NK-92 (cell line): ENCODE measurements around the gene ZMIZ1.

Experiments used
- DNase-seq: peaks from one replicate; lab custom pipeline; 2025; ENCODE audit not compliant: unreplicated experiment; lab: John Stamatoyannopoulos, UW

The ZMIZ1 gene

DNA sequence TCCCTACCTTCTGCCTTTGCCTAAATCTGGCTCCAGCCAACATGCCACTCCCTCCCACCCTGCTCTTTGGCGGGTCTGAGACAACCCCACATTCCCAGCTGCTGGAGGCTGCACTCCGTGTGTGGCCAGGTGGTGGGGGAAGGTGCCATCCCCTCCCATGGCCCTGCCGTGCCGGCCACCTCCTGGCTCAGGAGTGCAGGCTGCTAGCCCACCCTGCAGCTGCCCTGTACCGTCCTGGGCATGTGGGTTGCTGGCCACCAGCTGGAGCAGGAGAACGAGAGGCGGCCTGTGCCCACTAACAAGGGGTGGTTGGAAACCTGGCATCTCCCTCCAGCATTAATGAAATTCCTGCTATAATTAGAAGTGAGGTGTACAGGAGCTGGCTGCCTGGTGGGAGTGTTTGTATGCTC is 97.6 kb downstream of the ZMIZ1 start:
- no peak for DNase-seq

DNA sequence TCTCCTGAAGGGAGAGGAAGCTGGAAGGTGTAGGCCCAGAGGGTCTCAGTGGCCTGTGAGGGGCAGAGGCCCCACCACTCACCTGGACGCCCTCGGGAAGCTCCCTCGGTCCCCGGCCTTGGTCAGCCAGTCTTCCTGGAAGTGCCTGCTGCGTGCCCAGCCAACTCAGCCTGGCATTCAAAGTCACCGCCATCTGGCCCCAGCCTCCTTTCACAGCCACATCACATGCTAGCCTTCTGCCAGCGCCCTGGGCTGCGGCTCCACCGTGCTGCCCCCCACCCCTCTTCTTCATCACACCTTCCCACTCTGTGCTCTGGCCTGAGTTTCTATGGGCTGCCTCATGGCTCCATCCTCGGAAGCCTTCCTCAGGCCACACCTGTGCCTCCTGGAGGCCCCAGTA is 98.0 kb downstream of the ZMIZ1 start:
- DNase-seq: no peak

DNA sequence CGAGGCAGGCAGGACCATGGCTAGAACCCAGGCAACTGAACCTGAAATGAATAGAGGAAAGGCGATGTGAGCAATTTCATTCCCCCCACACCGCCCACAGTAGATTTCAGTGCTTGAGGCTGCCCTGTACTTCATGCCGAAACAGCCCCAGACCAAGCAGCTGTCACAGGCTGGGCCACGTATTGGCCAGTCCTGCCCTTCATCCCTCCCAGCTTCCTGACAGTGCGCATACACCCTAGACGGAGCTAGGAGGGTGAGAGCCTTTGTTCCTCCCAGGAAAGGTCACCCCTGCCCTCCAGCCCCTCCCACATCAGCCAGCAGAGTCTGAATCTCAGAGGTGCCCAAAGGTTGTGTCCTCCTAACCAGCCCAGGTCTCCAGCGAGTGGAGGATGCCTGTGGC is 98.8 kb downstream of the ZMIZ1 start:
- no peak for DNase-seq

DNA sequence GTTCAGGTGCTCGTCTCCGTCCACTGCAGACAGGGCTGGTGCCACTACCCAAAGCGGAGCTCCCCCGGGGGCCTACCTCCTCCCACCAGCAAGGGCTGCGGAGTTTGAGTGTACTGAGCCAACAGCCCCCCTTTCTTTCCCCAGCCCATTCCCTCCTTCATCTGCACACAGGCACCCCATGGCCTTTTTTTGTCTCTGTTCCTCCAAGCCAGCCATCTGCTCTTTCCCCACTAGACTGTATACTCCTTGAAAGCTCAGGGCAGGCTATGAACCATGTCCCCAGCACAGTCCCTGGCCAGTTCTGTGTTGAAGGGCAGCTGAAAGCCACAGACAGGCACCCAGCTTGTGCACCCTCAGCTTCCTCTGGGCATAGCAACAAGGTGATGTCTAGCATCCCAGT is 99.4 kb downstream of the ZMIZ1 start:
- no peak for DNase-seq

DNA sequence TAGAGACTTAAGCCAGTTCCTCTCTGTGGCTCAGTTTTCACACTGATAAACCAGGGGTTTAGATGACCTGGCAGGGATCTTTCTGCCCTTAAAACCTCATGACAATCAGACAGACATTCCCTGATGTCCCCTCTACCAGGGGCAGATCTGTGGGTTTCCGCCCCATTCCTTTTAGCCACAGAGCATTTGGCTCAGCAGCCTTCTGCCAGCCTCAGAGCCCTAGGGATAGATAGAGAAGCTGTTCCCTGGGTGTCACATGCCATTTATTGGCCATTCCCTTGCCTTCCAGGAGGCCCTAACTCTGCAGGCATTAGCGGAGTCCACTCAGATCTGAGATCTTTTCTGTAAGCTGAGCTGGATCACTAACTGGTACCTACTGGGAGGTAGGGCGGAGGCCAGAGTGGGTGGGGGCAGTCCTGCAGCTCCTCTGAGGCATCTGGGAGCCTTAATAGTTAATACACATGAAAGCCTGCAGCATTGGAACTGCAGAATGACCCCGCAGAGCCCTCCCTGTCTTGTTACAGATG is 101.5 kb downstream of the ZMIZ1 start:
- no peak for DNase-seq

DNA sequence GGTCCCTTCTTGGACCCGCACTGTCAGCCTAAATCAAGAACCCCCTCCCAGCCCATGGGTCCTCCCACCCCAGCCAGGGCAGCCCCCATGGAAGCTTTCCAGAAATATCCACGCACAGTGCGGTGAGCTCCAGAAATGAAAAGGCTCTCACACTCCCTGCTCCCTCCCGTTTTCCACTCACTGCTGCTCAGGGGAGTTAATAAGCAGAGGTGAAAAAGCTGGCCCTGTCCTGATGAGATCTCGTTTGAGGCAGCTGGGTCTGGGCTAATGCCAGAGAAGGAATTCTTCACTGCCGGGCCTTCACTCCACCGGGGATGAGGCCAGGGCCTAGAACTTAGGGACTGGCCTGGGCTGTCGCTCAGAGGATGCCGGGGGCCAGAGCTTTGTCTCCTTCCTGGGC is 102.2 kb downstream of the ZMIZ1 start:
- DNase-seq: no peak

DNA sequence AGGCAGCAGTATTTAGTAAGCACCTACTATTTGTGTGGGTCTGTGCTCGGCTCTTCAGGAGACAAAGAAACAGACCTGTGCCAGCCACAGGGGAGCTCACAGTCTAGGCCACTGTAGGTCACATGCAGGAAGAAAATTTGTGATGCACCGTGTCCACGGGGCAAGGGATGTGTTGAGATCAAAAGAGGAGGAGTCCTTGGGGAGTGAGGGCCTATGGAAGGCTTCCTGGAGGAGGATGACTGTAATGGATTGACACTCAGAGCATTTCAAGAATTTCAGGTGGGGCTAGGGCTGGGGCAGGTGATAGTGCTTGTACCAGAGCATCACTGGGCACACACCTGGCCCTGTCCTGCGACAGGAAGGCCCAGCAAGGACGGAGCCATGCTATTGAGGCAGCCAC is 102.7 kb downstream of the ZMIZ1 start:
- DNase-seq: no peak

DNA sequence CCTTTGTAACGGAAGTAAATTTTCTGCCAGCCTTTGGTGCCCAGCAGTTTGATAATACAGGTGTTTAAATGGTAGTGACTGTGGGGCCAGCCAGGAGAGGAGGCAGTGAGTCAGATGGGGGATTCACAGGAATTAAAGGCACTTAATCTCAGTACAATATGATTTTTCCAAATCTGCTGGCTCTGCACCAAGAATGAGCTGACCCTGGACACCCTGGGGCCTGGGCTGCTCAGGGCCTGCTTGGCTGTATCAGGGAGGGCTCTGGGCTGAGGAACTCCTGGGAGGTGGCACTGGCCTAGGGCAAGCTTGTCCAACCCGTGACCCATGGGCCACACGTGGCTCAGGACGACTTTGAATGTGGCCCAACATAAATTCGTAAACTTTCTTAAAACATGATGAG is 104.1 kb downstream of the ZMIZ1 start:
- DNase-seq: no peak

DNA sequence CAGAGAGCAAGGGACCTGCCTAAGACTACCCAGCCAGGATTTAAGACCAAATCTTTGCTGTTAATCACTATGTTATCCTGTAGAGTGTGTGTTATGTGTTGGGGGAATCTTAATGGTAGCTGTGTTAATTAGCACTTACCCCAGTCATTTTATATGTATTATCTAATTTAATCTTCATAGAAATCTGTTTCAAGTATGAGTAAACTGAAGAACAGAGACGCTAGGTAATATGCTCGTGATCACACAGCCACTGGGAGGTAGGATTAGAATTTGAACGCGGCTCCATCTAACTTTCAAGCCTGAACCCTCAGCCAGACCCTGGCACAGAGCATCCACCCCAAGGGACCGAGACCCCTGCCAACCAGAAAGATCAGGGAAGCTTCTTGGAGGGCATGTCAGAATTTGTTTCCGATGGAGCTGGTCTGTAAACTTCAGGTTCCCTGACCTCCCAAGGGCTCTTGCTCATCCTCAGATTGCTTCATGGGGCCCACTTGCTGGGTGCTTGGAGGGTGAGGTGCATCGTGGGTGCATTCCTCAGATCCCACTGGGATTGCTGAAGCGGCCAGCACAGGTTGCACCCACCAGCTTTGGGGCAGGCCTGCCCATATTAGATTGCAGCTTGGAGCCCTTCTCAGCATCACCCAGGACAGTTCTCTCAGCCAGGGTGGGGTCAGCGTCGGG is 105.0 kb downstream of the ZMIZ1 start:
- no peak for DNase-seq

DNA sequence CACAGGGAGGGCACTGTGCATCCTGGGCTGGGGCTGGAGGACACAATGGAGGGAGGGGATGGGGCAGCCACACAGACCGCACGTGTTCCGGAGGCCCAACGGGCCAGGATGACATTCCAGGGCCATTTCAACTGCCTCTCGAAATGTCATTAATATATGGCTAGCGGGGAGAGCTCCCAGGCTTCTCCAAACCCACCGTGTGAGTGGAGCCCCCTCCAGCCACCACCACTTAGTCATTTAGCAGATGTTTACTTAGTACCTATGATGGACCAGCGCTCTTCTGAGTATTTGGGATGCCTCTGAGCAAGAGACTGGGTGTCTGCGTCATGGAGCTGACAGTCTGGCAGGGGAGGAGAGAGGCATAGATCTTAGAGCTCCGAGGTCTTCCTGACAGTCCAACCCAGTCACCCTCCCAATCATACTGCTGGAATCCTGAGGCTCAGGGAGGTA is 107.3 kb downstream of the ZMIZ1 start:
- no peak for DNase-seq

DNA sequence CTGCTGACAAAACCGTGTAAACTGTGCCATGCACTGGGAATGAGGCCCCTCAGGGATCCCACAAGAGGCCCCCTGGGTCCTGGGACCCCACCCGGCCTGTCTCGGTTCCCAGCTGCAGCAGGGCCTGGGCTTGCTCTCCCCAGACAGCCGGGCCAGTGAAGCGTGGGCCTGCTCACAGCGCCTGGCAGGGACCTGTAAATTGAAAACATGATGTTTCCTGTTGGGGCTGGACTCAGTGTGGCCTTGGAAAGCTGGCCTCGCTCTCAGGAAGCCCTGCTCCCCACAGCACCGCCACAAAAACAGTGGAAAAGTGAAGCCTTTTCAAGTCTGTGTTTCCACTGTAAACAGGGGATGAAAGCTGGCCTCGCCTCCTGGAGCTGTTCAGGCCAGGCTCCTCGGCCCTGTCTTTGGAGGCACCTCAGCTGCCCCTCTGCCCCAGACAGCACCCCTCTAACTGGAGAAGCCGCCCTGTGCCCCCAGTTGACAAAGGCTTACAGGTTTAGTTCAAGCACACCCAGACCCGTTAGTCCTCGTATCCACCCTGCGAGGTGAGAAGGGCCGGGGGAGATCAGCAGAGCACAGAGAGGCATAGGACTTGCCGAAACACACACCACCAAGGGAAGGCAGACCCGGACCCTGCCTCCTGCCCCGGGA is 108.3 kb downstream of the ZMIZ1 start:
- DNase-seq: no peak

DNA sequence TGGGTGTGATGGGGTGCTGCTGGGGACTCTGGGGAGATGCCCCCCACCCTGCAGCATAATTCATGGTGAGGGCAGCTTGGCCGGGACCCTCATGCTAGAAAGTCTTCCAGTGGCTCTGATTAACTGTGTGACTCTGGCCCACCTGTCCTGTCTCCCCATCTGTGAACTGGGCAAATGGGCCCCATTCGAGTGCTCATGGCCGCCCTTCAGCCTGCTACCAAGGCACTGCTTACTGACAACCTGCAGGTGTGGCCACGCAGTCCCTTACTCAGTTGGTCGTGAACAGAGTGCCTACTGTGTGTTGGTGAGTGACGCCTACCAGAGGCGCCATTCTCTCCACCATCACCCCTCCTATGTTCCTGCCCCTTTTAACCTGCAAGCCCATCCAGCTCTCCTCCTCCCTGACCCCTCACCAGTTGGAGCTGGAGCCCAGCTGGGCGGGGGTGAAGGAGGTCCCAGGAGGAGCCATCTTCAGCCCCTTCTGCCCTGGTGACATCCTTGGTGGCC is 109.4 kb downstream of the ZMIZ1 start:
- no peak for DNase-seq

DNA sequence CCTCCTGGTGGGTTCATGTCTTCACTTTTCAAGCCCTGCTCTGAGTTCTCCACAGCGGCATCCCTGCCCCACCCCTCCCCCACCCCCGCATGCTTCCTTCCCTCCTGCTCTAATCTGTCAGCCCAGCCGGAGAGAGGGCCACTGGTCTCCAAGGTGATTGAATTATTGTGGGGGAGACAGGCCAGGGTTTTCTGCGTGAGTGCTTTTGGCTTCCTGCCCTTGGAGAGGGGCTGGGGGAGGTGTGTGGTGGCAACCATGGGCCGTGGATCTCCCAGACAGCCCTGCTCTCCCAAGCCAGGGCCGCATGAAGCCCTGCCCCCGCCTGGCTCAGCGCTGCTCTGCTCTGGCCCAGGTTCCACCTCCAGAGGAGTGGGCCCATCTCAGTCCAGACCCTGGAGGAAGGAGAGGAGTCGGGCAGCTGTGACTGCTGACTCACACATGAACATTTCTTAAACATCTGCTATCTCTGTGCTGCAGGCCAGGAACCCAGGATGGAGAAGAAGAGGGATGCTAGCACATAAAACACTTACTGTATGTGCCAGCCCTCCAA is 109.9 kb downstream of the ZMIZ1 start:
- no peak for DNase-seq

DNA sequence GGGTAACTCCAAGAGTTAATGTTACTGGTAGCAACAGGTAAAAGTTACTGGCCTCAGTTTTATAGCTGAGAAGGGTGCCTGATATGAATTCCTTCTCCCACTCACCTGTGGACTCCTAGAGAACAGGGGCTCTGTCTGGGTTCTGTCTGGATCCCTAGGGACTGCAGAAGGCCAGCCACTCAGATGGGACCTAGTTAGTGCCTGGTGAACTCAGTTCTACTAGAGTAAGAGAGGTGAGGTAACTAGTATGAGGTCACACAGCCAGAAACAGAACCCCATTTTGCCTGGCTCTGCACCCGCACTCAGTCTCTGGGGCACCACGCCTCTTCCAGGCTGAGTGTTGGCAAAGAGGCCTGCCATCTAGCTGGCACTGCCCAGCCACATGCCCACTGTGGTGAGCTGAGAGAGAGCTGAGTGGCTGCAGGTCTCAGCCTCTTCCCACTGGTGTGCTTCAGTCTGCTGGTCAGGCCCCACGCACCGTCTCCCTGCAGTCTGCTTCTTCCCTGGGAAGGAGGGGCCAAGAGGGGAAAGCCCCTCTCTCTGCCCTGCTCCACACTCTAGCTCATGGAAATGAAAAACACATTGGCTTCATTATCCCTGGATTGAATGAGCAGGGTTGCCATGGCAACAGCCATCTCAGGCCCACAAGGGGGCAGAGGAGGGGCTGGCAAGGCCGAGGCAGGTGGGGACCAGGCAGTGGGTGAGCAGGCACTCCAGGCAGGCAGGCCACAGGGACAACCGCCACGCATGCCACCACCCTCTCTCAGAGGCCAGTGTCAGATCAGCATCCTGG is 110.6 kb downstream of the ZMIZ1 start:
- DNase-seq: no peak

DNA sequence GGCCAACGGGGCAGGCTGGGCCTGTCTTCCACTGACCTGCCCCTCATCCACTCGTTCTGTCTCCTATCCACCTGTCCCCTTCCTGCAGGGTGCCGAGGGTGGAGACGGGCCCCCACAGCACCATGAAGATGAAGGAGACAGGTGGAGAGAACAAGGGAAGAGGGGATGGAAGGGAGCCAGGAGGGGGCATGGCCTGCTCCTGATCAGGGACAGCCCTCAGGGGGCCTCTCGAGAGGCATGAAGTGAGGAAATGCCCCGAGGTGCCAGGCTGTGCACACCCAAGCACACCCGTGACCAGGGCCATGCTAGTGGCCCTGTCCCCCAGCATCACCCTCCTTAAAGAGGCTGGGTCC is 111.2 kb downstream of the ZMIZ1 start:
- no peak for DNase-seq

DNA sequence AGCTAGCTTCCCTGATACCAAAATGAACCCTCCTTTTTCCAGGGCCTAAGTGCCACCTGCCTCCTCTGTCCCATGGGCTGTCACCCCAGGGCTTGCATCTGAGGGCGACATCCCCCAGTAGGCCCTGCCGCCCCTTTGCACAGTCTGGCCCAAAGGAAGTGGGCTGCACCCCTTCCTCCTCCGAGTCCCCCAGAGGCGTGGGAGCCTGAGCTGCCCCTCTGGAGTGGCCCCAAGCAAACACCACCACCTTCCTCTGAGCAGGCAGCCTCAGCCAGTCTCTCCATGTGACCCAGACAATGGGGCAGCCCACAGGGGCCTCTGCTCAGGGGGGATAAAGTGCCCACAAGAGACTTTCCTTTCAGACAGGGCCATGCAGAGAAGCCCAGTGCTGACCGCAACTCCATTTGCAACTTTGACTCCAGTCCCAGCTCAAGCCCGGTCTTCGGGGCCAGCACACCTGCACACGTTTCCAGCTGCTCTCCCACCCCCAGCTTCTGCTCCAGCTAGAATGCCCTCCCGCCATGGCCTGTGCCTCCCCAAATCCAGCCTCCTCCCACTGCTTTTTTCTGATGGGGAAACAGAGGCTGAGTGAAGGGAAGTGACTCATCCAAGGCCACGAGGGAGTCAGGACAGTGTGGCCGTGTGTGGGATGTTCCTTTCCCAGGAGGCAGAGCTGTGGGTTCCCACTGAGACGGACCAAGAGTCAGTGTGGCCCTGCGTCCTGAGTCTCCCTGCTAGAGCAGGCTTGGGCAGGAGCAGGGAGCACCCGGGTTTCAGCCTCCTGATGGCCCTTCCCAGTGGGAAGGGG is 111.9 kb downstream of the ZMIZ1 start:
- no peak for DNase-seq

DNA sequence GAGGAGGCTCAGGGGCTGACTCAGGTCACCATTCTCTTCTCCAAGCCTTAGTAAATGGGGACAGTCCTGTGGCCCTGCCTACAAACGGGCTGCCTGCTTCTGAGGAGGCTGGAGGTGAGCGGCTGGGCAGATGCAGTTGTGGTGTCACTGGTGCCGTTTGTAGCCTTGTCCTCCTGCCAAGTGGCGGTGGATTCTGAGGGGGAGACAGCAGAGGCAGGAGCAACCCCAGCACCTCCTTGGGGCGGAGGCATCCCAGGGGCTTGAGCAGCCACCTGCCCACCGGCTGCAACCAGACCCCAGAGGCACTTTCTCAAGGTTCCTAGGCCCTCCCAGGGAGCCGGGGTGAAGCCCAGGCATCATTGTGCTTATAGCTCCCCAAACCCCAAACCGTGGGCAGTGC is 112.5 kb downstream of the ZMIZ1 start:
- DNase-seq: no peak

DNA sequence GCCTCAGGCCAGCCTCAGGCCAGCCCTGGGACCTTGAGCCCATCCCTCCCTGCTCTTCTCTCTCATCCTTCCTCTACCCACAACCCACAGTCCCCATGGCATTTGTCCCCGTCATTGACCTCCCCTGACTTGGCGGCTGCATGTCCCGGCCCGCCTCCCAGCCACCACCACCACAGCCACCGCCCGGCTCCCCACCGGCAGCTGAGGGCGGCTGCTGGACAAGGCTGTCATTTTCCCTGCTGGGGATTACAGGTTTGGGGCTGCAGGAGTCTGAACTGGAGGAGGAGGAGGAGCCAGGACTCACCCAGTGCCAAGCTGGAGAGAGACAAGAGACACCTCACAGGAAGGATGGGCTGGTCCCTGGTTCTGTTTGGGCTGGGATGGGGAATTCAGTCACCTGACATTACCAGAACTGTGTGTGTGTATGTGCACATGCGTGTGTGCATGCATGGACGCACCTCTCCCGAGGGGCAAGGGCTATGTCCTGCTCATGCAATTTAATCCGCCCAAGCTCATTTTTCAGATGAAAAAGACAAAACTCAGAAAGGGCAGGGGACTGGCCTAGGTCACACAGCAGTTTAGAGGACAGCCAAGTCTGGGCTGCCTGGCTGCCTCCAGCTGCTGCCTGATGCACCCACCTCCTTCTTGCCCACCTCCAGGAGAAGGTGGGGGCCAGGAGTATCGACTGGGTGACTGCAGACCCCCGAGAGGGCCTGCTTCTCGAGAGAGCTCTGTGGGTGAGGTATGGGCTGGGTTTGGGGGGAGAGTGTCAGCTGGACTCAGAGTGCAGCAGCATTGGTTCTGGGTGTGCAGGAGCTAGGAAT is 113.1 kb downstream of the ZMIZ1 start:
- no peak for DNase-seq

DNA sequence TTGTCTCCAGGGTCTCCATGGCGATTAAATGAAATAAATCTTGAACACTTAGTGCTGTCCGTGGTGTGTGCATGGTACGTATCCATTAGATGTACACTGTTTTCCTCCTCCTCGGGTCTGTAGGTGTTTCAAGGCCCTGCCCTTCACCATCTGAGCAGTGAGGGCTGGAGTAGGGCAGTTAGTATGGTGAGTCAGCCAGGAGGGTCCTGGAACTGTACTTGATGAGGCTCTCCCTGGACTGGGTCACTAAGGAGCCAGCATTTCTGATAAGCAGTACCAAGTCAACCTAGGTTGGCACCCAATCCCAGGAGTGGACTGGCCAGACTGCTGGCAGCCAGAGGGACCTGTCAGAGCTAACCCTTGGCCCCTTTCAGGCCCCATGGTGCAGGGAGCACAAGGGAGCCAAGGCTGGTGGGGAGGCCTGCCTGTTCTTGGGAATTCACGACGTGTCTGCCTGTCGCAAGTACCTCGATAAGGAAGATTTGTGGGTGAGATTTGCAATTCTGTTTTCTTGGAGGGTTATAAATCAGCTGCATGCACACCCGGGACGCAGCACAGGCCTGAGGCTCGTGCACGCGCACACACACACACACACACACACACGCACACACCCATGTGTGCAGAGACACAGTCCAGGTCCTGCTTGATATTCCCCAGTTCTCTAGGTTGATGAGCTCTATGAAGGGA is 114.2 kb downstream of the ZMIZ1 start:
- no peak for DNase-seq
